Astrocyte of the spinal cord (primary cell): Measurements from ENCODE around the gene MEOX1.

Experiments
- DNase-seq: peaks from one replicate; pipeline ENCODE4 v3.0.0; 2011; ENCODE audit warnings: low read depth, low spot score
- H3K4me3 ChIP-seq: 2 replicates; pipeline ENCODE4 v1.5.1; 2011; ENCODE audit warnings: low read depth, mild to moderate bottlenecking, low read length, moderate library complexity
- CTCF ChIP-seq: IDR thresholded peaks from 2 replicates; pipeline ENCODE4 v1.5.1; 2012; ENCODE audit warnings: low read depth, mild to moderate bottlenecking, low read length, inconsistent platforms
- in situ Hi-C: cut with HindIII; loops from 2 replicates; pipeline ENCODE4 v1.10.0; 2017; ENCODE audit warnings: low sequenced_read_pairs

The MEOX1 gene

GRCh38 chr17:43683928-43684653 is 22.4 kb upstream of the MEOX1 start:
- no peak for DNase-seq
- in situ Hi-C loops: no loop called here
- no peak overlapping the region for H3K4me3 ChIP-seq
- no peak for TF ChIP-seq CTCF

- in situ Hi-C loops: no loop called here
- no peak overlapping the region for H3K4me3 ChIP-seq
- TF ChIP-seq CTCF: no peak
- no peak for DNase-seq
Observed at GRCh38 chr17:43680461-43680860, 18.7 kb upstream of the MEOX1 start.

GRCh38 chr17:43679911-43680310 is 18.2 kb upstream of the MEOX1 start:
- no peak overlapping the region for H3K4me3 ChIP-seq
- DNase-seq: no peak
- in situ Hi-C loops: no loop called here
- TF ChIP-seq CTCF: no peak

GRCh38 chr17:43679401-43679800 is 17.7 kb upstream of the MEOX1 start:
- in situ Hi-C loops: no loop called here
- DNase-seq: no peak
- H3K4me3 ChIP-seq: no peak overlapping the region
- TF ChIP-seq CTCF: no peak

- in situ Hi-C loops: no loop called here
- no peak overlapping the region for H3K4me3 ChIP-seq
- DNase-seq: no peak
- TF ChIP-seq CTCF: no peak
Observed at GRCh38 chr17:43676471-43676870, 14.7 kb upstream of the MEOX1 start.

- DNase-seq: no peak
- no peak overlapping the region for H3K4me3 ChIP-seq
- in situ Hi-C loops: no loop called here
- TF ChIP-seq CTCF: no peak
Observed at GRCh38 chr17:43674394-43674793, 12.7 kb upstream of the MEOX1 start.
